Measurements from ENCODE around the gene ERC2.

Gene ERC2

DNA sequence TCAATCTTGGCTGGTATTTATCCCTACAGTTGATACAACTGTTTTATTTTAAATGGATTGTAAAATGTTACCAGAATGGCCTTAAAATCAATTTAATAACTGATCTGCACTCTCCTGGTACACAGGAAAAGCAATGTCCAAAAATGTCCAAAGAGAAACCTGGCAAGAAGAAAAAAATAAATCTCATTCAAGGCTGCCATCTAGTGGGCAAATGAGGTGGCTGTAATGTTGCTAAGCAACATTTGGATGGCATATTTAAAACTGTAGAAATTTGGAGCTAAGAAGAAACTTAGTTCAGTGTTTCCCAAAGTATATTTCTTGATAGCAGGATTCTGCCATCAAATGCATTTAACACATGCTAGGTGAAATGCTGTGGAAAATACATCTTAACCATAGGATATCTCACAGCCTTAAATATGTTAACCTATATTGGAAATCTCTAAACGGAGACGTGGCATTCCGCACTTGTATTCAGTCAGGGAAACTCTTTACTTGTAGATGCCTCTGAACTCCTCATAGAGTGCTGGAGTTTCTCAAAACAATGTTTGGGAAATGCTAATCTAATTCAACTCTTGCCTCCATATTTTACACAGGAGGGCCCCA lies 216.8 kb downstream of the ERC2 start:
- no peak for DNase-seq (ENCODE audit: low read depth)

DNA sequence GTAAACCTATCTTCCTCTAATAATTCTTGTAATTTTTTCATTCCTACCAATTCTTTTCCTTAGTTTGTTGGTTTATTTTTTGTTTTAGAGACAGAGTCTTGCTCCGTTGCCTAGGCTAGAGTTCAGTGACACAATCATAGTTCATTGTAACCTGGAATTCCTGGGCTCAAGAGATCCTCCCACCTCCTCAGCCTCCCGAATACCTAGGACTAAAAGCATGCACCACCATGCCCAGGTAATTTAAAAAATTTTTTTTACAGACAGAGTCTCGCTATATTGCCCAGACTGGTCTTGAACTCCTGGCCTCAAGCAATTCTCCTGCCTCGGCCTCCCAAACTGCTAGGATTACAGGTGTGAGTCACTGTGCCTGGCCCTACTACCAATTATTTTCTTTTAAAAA lies 220.2 kb downstream of the ERC2 start:
- no peak for DNase-seq (ENCODE audit: low read depth)

DNA sequence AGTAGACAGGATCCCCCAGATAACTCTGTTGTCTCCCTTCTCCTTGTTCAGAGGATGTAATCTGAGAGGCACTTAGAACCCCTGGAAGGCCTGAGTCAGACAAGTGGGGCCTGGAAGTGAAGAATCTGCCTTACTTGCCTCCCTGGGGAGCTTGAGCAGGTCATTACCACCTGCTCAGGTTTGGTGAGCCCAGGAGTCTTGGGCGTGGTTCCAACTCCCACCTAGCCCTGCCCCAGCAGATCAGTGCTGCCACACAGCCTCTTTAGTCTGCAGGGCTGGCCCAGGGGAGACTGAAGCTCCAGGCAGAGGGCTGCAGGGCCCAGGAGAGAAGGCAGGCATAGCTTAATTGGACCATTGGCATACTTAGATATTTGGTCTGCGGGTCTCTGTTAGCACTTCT lies 230.0 kb downstream of the ERC2 start:
- no peak for DNase-seq (ENCODE audit: low read depth)

DNA sequence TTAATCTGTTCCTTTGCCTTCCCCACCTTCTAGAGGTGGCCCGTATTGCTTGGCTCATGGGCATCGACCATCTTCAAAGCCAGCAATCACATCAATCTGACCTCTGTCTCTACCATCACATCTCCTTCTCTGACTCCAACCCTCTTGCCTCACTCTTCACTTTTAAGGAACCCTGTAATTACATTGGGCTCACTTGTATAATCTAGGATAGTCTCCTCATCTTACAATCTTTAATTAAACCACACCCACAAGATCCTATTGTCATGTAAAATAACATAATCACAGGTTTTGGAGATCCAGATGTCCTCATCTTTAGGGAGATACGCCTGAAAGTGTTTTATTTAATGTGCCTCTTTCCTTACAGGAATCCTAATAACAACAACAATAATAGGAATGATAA lies 234.5 kb downstream of the ERC2 start:
- DNase-seq (ENCODE audit: low read depth) = no peak

DNA sequence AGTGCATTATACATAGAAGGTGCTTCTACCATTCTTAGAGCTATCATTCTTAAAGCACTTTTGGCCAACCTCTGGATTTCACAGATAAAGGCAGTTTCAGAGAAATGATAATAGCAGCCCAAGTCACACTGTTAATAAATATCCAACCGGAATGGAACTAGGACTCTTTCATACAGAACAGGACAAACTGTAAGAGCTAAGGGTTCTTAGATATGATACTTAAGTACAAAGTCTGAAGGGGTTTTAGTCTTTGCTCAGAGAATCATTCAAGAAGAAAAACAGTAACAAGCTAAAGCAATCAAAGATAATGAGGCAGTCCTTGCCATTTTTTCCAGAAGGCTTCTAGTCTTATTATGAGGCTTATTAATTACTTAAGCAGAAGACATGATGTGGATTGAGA lies 239.0 kb downstream of the ERC2 start:
- no peak for DNase-seq (ENCODE audit: low read depth)

DNA sequence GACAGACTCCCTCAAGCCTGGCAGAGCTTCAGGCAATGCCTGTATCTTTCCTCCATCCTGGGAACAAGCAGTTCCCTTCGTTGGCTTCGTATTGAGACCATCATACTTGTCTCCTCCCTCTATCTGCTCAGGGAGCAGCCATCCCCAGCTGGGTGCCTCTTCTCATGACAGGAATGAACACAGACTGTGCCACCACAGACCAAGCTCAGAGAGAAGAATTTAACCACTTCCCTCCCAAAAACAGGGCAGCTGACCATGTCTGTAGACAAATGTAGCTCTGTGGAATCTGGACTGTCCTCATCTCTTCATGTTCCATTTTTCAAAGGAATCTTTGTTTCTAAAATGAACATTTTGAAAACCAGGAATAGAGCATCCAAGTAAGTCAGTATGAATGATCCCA lies 245.4 kb downstream of the ERC2 start:
- DNase-seq (ENCODE audit: low read depth) = no peak

DNA sequence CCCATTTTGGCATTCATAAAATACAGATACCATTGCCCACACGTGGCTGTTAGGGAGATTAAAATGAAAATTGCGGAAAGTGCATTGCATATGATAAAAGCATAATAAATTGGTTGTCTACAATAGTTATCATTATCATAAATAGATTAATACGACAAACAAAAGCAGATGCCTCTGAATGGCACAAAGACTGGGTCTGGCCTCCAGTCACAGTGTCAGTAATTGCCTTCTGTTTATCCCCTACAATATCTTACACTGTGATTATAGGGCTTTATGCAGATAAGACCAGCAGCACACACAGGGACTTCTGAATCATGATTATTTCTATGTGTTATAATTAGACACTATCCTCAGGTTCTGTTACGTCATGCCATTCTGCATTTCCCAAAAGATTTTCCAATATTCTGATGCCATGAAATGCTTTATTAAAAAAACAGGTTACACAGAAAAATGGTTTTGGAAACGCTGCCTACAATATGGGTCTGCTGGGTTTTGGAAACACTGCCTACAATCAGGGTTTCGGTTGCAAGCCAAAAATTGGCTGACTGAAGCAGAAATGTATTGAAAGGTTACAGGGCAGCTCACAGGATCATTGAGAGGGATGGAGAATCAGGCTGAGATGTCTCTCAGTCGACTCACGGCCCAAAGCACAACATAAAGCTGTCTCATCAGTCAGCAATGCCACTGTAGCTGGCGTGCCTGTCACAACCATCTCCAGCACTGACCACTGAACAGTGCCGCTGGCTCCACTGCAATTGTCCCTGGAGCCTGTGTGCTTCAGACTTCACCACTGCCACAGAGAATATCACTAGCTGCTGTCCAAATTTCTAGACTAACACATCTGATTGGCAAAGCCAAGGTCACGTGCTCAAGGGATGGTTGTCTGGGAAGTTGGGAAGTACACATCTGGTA lies 248.1 kb downstream of the ERC2 start:
- no peak for DNase-seq (ENCODE audit: low read depth)

DNA sequence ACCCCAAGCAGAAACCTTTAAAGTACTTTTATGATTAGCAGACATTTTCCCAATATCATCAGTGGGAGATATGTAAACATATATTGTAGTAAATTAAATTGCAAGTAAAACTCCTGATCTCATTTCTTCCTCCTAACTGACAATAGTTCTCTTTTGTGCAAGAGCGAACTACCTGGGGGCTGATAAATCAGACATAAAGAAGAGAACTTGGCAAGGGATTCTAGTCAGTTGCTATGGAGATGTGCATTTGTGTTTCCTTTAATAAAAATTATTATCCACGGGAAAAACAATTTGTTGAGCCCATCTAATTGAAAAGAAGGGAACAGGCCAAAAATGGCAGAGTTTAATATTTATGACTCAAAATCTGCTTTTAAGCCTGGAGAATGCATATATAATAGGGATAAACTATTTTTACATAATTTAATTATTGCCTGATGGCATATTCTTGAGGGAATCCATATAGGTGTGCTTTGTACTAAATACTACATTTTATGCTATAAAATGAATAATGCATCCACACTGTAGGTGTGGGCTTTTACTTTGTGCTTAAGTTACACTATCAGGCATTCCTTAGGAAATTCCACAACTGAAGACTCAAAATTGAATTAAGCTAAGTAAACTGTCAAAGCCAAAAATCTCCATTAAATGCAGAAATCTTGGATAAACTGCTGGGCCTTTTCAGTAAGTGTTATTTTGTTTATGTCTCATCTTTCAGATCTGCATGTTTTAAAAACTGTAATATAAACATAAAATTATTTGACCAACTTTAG lies 258.1 kb downstream of the ERC2 start:
- DNase-seq (ENCODE audit: low read depth) = no peak

DNA sequence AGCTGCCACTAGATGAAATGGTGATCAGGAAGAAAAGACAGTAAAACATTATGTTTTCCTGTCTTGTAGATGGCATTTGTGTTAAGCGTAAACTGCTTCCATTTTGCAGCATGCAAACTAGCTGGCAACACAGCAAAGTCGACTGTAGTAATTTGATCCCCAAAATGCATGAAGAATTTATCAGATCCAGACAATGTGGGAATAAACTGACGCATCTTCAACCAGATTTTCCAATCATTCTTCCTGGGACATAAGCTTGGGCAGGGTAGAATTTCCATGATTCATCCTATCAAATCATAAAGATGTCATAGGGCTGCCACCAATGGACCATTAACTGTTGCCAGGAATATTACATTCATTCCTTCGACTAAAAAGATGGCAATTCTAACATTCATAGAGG lies 260.3 kb downstream of the ERC2 start:
- no peak for DNase-seq (ENCODE audit: low read depth)

DNA sequence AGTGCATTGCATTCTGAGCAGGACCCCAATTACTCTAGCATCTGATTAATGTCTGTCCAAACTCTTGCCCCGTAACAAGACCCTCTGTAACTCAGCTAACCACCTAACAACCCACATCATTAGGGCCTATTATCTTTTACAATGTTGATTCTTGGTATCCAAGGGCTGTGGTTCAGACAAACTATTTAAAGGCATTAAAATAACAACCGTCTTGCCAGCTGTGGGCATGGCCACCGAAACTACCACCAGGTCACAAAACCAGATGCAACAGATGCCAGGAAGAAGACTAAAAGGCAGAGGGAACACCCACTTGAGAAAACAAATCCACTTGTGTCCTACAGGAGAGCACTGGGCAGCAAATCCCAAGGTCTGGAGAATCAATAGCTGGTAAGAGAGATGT lies 262.9 kb downstream of the ERC2 start:
- no peak for DNase-seq (ENCODE audit: low read depth)

DNA sequence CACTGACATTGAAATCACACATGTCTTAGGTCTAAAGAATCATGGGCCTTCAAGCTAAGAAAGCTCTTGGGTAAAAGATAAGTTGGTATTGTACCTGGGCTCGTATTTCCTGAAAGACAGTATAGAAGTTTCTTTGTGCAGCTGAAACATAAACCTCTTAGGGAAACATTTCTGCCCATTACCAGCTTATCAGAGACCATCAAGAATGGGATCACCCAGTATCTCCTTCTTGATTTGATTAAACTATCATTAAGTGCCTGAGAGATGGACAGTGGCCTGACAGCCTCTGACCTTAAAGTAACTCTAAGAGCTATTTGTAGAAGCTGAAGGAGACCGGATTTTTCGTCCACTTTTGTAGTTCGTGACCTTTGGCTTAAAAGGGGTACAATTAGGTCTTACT lies 265.3 kb downstream of the ERC2 start:
- DNase-seq (ENCODE audit: low read depth) = no peak

DNA sequence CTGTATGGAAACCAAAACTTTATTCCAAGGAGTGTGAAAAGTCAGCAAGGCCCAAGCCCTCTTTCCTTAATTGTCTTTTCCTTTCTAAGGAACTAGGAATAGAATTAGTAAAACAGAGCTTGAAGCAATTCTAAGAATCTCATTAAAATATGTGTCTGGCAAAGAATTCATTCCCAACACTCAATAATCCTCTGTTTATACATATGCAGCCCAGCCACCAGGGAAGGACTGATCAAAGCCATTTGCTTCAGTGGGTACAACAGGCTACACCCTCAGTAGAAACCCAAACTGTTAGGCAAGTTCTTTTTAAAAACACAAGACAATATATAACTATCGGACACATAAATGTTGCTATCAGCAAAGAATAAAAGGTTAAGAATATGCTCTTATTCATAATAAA lies 266.9 kb downstream of the ERC2 start:
- DNase-seq (ENCODE audit: low read depth) = no peak

DNA sequence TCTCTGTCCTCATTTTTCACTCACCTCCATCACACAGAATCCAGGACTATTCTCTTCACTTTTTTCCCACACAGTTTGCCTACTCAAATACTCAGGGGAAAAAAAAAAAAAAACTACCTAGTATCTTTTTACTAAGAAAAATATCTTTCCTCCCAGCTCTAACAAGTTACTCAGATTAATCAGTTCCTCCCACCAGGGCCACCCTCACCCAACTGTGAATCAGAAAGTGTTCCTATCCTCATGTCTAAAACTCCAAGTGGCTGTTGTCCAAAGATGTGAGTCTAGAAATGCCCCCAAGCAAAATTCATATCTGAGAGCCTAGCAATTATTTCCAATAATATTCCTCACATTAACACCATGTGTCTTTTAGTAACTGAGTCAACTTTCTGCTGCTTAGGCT lies 268.0 kb downstream of the ERC2 start:
- DNase-seq (ENCODE audit: low read depth) = no peak

DNA sequence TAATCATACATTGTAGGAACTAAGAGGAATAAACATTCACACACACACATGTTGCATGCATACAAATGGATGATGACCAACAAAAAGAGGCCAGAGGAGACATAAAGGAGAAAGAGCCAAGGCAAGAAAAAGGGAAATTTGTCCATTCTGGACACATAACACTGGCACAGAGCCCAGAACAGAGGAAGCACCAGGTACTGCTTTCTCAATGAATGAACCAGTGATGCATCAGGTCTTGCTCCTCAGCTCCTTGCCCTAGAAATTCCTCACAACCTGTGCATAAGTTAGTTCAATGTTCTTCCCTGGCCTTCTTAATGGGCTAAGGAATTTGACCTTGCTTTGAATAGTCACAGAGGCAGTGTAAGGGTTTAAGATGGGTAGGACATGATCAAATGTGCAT lies 270.3 kb downstream of the ERC2 start:
- DNase-seq (ENCODE audit: low read depth) = no peak

DNA sequence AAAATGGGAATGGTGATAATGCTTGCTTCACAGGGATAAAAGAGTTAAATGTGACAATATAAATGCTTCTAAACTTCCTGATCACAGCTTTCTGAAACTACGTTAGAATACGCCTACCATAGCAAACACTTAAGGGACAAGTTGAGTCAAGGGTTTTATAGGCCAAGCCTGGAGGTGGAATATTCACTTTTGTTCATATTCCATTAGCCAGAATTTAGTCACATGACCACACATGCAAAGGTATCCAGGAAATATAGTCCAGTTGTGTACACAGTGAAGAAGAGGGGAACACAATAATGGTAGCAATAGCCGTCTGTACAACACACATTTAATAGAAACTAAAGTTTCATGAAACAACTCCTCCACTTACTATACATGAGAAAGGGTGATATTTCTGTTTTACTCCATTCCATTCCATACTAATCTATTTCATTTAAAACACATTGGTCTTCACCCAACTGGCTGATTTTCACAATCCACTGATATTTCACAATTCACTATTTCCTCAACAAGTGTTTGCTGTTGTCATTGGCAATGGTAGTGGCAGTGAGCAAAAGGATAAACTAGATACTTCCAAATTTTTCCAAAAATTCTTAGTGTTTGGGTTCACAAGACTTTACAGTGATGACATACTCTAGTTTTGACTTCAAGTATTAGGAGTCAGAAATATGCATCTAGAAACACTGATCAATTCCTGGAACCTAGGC lies 270.9 kb downstream of the ERC2 start:
- no peak for DNase-seq (ENCODE audit: low read depth)

DNA sequence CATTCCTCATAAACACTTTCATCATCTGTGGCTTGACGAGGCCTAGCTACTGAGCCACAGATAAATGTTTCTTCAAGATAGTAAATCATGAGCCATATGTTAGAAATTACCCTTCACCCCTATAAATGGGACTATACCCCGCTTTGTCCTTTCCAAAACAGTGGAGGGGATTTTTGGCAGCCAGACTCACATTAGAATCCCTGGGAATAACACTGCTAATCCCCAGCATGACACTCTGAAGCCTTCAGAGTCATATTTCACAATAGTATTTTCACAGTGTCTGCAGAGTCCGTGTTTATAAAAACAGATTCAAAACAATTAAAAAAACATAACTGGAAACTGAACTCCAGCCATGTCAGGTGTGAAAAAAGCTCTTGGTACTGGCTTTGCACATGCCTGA lies 271.6 kb downstream of the ERC2 start:
- DNase-seq (ENCODE audit: low read depth) = no peak

DNA sequence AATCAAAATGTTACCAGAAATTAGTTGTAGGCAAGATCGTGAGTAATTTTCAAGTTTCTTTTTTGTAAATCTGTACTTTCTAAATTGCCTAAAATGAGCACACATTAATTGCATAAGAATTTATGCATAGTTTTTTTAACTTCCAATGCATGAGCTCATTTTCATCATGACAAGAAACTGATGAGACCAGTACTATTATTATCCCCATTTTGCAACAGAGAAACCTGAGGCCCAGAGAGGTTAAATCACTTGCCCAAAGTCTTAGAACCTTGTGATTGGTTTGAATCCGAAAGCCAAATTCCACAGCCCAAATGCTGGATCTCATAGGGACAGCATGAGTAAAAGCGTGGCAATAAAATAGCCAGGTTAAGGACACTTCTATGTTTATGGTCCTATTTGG lies 274.7 kb downstream of the ERC2 start:
- DNase-seq (ENCODE audit: low read depth) = no peak

DNA sequence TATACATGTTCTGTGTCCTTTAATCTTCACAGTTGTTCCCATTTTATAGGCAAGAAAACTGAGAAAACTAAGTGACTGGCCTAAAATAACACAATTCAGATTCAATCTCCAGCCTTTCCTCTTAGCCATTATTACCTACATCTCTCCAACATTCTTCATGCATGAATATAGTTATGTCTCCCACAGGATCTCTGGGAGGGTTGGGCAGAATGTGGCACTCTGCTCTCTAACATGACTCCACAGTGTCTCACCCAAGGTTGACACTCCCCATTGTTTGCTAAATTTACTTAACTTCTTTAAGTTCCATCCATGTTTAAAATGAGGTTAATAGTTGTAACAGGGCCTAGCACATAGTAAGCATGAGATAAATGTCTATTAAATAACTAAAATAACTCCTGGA lies 276.3 kb downstream of the ERC2 start:
- no peak for DNase-seq (ENCODE audit: low read depth)

DNA sequence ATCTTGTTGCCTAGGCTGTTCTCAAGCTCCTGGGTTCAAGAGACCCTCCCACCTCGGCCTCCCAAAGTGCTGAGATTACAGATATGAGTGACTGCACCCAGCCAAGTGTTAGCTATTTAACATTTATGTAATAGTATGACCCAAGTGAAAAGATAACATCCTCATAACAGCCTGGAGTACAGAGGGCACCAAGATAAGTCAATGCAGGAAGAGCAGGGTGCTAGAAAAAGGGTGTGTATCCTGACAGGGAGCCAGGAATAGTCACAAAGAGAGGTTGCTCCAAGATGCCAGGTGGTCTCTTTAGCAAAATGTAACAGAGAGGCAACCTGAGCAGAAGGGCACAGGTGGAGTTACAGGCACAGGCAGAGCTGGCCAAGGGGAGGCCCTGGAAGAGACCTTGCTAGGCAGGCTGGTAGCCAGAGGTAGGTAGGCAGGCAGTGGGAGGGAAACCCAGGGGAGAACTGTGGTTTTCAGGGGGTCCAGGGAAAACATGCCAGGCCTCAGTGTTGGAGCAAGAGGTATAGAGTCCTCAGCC lies 277.4 kb downstream of the ERC2 start:
- DNase-seq (ENCODE audit: low read depth) = no peak

DNA sequence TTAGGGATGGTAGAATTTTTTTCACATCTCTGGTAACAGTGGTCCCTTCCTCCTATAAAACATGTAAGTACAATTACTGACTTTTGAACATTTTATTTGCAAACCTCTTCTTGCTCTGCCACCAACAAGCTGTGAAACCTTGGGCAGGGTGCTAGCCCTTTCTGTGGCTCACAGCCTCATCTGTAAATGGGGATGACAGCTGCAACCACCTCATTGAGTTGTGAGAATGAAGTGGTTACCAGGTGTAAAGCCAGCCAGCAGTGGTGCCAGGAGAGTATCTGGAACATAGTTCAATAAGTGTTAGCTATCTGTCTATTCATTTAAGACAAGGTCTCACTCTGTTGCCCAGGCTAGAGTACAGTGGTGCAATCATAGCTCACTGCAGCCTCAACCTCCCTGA lies 278.1 kb downstream of the ERC2 start:
- DNase-seq (ENCODE audit: low read depth) = no peak

DNA sequence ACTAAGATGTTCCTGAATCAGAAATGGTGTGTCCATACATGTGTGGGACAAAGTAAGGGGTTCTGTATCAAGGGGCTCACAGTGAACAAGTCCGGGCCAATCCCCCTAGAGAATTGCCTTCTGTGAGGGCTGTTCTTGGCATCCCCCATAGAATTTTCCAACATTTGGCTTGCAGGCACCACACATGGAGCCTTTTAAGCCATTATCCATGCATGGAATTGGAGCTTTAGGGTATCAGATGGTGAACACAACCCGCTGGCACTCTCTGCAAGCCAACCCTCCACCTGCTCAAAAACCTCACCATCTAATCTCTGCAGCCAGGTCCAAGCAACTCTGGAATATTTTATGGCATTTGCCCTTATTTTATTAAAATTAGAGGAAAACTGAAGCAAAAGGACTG lies 278.7 kb downstream of the ERC2 start:
- no peak for DNase-seq (ENCODE audit: low read depth)

DNA sequence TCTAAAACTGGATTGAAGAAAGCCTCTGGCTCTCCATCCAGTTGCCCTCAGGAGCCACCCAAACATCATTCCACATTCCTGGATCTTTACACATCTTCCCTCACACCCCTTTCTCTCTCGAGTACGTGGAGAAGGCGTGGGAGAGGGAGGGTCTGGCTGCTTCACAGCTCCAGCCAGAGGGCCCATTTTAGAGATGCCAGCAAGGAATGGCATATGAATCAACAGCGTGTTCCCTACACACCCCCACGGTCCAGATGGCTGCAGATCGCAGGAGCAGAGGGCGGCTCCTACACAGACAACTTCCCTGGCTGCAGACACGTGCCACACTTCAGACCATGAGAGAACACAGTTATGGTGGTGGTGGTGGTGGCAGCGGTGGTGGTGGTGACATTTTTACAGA lies 280.1 kb downstream of the ERC2 start:
- no peak for DNase-seq (ENCODE audit: low read depth)
